GF-D8 (cell line): ENCODE results near the gene H2AZ2.
"Not testable (repeated sequence)": the region's sequence is repeated elsewhere in the genome, so short reads cannot be mapped to it uniquely, and the experiment has no call there.

Experiments used
- DNase-seq: peaks from one replicate; lab custom pipeline; 2025; lab: John Stamatoyannopoulos, UW

The H2AZ2 gene

GRCh38 chr7:44847920-44848634 is at the start of gene H2AZ2:
Gene H2AZ2 (minus strand): TSS chr7:44848087. CDS start chr7:44847971, 116 bp downstream.
- DNase-seq = peak; percentile 100

GRCh38 chr7:44897309-44897708 is 49.4 kb upstream of the H2AZ2 start:
- DNase-seq = no peak

- no peak for DNase-seq
Measured at GRCh38 chr7:44894888-44895580, 47.1 kb upstream of the H2AZ2 start.

- DNase-seq = no peak
Measured at GRCh38 chr7:44893710-44894234, 45.9 kb upstream of the H2AZ2 start.

GRCh38 chr7:44891791-44892190 is 43.9 kb upstream of the H2AZ2 start:
- no peak for DNase-seq

- no peak for DNase-seq
Measured at GRCh38 chr7:44891372-44891771, 43.5 kb upstream of the H2AZ2 start.

- DNase-seq = no peak
Measured at GRCh38 chr7:44889086-44889781, 41.3 kb upstream of the H2AZ2 start.

GRCh38 chr7:44887293-44887692 is 39.4 kb upstream of the H2AZ2 start:
- DNase-seq = no peak

- DNase-seq = peak; percentile 96
Measured at GRCh38 chr7:44885394-44886317, 37.8 kb upstream of the H2AZ2 start, which contains the start of gene PURB. Gene PURB (minus strand): TSS chr7:44885530. CDS start chr7:44885348, 182 bp downstream.

- DNase-seq = no peak
Measured at GRCh38 chr7:44884621-44885393, 36.9 kb upstream of the H2AZ2 start.

GRCh38 chr7:44883961-44884620 is 36.2 kb upstream of the H2AZ2 start:
- DNase-seq = no peak

- no peak for DNase-seq
Measured at GRCh38 chr7:44882899-44883298, 35.0 kb upstream of the H2AZ2 start.

- no peak for DNase-seq
Measured at GRCh38 chr7:44881610-44882009, 33.7 kb upstream of the H2AZ2 start.

- DNase-seq = no peak
Measured at GRCh38 chr7:44881066-44881600, 33.2 kb upstream of the H2AZ2 start.

- no peak for DNase-seq
Measured at GRCh38 chr7:44880317-44881018, 32.6 kb upstream of the H2AZ2 start.

- DNase-seq = no peak
Measured at GRCh38 chr7:44876393-44876792, 28.5 kb upstream of the H2AZ2 start.

- DNase-seq = no peak
Measured at GRCh38 chr7:44875241-44875640, 27.4 kb upstream of the H2AZ2 start.

GRCh38 chr7:44872787-44873186 is 24.9 kb upstream of the H2AZ2 start:
- DNase-seq = no peak

GRCh38 chr7:44871918-44872317 is 24.0 kb upstream of the H2AZ2 start:
- DNase-seq = not testable (repeated sequence)
